ENCODE measurements around the gene DYNC1H1.
A peak's percentile ranks its signal among the peaks of the same experiment; 100 is the strongest.

Gene DYNC1H1

GRCh38 chr14:101964297-101965180 is at the start of gene DYNC1H1:
Gene DYNC1H1, plus strand, starts transcription at chr14:101964573. Its CDS starts 119 bp downstream, at chr14:101964692.
- DNase-seq = peak; percentile 86

DNA sequence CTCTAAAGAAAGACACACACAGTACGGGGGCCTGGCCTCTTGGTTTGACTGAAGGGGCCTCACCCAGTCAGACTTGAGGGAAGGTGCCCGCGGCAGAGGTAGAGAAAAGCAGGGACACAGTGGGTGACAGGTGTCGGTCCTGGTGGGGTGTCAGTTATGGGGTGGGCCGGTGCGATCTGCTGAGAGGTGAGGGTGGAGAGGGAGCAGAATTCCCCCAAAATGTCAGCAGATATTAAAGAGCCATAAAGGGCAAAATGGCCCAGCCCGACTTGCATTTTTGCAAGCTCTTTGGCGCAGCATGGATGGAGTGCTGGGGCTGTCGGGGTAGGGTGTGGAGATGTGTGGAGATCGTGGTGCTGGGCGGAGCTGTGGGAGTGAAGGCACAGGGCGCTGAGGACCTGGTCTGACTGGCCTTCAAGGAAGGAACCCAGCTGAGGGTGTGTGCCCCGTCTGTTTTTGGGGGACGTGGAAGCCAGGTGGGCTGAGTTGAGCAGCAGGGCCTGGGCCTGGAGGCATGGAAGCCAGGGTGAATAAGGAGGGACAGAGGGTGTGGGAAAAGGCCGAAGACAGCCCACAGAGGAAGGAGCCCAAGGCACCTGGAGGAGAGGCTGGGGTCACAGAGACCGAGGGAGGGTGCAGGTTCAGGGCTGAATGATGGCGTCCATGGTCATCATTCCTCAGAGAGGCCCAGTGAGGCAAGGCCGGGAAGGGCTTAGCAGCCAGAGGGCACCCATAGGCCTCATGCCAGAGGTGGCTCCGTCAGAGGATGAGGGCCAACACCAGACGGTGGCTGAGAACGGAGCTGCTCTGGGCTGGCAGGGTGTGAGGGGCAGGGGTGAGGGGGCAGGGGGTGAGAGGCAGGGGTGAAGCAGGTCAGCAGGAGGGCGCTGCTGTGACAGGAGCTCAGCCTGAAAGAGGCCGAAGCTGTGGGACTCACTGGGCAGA is 48.2 kb upstream of the DYNC1H1 start:
- no peak for DNase-seq

DNA sequence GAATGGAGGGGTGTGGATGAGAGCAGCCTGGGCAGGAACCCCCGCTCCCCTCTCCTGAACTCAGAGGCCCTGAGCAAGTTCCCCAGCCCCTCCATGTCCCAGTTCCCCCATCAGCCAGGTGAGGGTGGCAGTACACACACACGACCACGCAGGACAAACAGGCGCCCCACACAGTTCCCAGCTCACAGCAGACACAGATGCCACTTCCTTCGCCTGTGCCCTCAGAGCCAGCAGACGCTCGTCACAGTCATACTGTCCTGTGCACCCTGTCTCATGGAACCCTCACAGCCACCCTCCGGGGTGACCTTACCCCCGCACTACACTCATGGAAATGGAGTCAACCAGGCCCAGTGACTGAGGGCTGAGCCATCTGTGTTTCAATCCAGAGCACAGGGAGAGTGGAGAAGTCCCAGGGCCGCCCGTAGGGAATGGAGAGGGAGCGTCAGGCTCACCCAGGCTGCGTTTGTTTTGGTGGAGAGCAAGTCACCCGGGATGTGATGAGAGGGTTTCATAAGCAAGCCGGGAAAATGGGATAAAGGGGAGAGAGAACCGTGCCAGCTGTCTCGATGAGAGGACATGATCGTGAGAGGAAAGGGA is 47.5 kb upstream of the DYNC1H1 start:
- DNase-seq = no peak

DNA sequence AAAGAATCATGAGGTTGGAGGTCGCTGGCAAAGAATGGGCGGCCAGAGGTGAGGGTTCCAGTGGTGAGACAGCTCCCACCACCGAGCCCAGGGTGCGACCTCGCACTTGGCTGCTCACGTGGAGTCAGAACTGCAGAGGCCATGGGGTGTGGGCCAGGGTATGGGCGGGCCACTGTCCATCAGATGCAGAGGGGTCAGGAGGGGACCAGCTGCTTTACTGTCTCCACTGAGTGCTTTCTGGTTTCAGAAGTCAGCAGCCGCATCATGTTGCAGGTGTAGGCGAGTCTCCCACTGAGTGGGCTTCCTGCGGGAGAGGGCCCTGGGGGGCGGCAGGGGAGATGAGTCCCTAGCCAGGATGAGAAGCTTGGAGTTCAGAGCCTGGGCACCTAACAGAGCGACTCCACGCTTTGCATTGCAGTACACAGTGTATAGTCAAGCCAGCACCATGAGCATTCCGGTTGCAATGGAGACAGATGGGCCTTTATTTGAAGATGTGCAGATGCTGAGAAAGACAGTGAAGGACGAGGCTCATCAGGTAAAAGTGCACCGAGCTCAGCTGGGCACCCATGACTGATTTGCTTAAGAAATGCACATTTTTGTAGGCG is 46.9 kb upstream of the DYNC1H1 start:
- no peak for DNase-seq

GRCh38 chr14:101918065-101918989 is 46.0 kb upstream of the DYNC1H1 start:
- DNase-seq = no peak

- DNase-seq = no peak
These were observed 44.1 kb upstream of the DYNC1H1 start for GRCh38 chr14:101920271-101920670.

DNA sequence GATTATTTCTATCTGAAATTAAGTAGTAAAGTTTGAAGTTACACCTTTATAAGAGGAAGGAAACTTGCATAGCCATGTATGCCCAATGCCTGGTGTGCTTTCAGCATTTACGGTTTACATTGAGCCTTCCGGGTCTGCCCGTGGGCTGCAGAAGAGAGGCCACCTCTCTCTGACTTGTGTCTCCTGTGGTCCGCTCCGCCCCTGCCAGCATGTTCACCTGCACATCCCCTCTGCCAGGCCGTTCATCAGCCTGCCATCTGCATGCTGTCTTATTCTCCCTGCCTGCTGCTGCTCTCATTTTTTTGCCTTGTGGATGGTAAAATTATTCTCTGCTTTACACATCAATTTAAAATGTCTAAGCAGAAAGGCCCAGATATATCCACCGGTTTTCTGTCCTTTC is 41.5 kb upstream of the DYNC1H1 start:
- DNase-seq = no peak

DNA sequence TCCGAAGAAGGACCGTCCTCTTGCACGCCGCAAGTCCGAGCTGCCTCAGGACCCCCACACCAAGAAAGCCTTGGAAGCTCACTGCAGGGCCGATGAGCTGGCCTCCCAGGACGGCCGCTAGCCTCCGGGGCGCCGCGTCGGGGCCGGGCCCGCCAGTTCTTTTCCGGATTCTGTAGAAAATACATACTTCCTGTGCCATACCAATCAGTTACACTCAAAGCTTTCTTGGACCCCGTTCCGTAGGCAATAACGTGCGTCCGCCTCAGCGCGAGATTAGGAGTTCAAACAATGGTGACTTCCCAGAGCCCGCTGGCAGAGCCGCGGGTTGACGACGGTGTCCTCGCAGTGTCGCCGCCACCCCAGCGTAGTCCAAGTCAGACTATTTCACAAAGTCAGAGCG is 39.2 kb upstream of the DYNC1H1 start:
- no peak for DNase-seq

- no peak for DNase-seq
These were observed 38.3 kb upstream of the DYNC1H1 start for GRCh38 chr14:101926085-101926484.

- no peak for DNase-seq
These were observed 37.8 kb upstream of the DYNC1H1 start for GRCh38 chr14:101926620-101927019.

DNA sequence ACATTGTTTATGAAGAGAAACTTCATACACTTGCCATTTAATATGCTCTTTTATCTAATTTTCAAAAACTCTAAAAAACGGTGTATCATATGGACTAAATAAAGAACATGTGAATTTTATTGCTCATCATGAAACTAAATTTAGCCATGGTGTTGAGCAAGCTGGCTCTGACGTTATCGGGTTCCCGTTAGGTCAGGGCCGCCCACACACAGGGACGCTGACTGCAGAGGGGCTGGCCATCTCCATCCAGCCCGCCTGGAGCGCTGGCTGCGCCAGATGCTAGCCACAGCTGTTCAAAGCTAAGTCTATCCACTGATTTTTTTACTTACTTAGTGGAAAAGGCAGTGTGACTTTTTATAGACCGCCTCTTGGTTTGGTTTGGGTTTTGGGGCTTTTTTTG is 36.5 kb upstream of the DYNC1H1 start:
- peak; percentile 11 for DNase-seq

- DNase-seq = no peak
These were observed 35.9 kb upstream of the DYNC1H1 start for GRCh38 chr14:101928415-101928841.

DNA sequence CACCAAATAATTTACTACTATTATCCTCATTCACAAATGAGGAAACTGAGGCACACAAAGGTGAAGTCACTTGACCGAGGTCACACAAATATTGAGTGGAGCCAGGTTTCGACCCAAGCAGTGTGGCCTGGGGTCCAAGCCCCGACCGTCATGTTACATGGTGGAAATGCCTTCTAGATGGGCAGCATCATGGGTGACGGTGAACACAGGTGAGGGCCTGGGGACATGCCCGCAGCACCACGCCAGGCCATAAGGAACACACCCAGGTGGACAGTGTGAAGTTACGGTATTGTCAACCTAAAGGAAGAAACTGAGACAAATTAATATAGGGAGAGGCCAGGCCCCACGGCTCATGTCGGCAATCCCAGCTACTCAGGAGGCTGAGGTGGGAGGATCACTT is 35.3 kb upstream of the DYNC1H1 start:
- no peak for DNase-seq

DNA sequence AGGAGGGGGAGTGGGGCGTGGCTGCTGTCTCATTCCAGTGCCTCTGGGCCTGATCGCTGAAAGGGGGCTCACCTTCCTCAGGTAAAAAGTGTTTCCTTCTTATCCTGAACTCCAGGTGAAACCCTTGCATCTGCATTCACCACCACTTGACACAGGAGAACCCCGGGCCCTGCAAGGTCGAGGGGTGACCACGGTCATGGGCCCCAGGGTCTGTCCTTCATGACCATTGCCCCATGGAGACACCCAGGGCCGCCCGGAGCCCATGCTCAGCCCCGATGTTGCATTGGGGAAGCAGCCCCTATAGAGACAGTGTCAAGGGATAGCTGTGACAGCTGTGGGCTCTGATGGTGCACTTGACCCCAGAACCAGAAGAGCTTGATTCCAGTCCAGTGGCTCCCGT is 34.4 kb upstream of the DYNC1H1 start:
- DNase-seq = no peak

DNA sequence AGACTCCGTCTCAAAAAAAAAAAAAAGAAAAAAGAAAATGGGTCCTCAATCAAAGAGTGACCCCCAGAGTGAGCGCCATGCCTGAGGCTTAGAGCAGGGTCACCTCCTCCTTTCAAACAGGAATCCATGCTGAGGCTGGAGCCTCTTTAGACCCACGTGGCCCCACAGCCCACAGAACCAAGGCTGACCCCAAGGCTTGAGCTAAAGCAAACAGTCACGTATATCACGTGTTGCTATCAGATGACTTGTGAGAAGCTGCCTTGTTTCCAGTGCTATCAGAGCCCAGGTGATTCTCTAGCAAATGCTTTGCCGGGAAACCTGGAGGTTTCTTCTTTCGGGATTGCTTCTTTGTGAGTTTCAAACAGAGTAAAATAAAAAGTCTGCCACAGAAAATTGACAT is 31.7 kb upstream of the DYNC1H1 start:
- no peak for DNase-seq

DNA sequence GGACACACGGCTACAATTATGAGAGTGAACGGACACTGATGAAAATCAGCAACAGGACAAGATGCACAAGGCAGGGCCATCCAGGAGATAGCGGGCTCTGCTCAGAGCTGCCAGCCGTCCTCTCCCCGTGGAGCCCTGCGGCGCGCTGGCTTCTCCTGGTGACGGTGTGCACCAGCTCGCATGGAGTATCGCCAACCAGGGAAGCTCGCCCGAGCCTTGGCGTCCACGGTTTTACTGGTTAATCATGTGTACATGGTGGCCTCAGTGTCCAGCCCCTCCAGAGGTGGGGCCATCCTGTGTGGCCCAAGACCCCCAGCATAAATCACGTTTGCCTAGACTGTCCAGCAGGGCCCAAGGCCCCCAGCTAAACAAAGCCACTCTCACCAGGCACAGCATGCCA is 31.2 kb upstream of the DYNC1H1 start:
- DNase-seq = no peak

- DNase-seq = no peak
These were observed 29.7 kb upstream of the DYNC1H1 start for GRCh38 chr14:101934601-101935150.

DNA sequence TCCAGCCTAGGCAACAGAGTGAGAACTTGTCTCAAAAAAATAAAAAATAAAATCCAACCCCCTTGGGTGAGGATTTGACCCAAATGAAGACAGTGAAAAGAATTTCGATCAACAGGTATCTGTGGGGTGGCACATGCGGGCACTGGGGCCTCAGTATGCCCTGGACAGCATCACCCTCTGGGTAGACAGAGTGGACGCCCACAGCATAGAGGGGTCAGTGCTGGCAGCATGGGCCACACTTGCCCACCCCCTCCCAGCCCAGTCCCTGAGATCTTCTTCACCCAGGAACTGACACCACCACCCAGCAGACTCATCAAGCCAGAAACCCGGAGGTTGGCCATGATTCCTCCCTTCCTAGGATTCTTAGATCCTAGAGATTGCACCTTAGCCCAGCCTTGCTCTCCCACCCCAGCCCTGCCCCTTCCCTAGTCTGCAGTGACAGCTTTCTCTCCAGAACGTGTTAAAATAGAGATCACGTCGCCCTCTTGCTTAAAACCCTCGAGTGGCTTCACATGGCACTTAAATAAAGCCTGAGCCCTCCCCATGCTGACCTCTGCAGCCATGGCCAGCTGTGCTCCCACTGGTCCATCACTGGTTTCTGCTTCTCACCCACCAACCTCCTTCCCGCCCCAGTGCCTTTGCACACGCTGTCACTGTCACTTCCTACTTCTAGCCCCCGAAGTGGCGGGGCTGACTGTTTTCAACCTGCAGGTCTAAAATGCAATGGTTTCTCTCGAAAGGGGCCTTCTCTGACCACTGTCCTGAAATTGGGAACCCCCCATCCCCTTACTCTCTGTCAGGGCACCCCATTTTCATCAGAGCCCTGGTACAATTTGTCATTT is 26.2 kb upstream of the DYNC1H1 start:
- DNase-seq = no peak

GRCh38 chr14:101939646-101940170 is 24.7 kb upstream of the DYNC1H1 start:
- no peak for DNase-seq

DNA sequence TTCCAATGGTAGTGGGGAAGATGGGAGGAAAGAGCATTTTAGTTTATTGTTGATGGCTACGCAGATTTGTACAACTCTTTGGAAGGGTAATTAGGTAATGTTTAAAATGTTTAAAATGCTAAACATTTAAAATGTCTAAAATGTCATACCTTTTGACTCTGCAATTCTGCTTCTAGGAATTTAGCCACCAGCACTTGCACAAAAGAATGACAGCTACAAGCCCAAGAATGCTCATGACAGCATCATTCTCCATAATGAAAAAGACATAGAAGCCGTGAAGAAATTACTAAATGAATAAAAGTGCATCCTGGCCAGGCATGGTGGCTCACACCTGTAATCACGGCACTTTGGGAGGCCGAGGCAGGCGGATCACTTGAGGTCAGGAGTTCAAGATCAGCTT is 19.9 kb upstream of the DYNC1H1 start:
- DNase-seq = no peak

Data from stimulated activated CD4-positive, alpha-beta T cell treated with anti-CD3 and anti-CD28 coated beads, Interleukin-4, amount 100 ng/mL, for 24 hours (primary cell).